WTC11 (cell line): ENCODE measurements around the gene KCNK3. TPM values are rescaled to one million over a fixed set of nuclear protein-coding genes. Genes with fewer than 3 reads are reported as not detected.

ENCODE experiments used
- ATAC-seq: fragments of 200-7000 bp; cut with Tn5 transposase; 2 replicates; pipeline ENCODE4 v1.10.0; 2021; ENCODE audit warnings: mild to moderate bottlenecking, moderate library complexity
- CTCF ChIA-PET: fragments of 300-600 bp; sonication (Branson Sonifier 250); formaldehyde crosslinking; loops from one replicate; lab custom pipeline; 2021; ENCODE audit warnings: antibody characterized with exemption; lab: Charles Lee
- POLR2A ChIA-PET: fragments of 350-600 bp; sonication (Branson Sonifier 250); formaldehyde crosslinking; loops from one replicate; lab custom pipeline; 2021; ENCODE audit warnings: antibody characterized with exemption; lab: Charles Lee
- DNase-seq: peaks from one replicate; pipeline ENCODE4 v3.0.0; 2021; ENCODE audit warnings: low spot score
- H3K27ac Mint-ChIP-seq: 2 replicates; pipeline ENCODE4 v1.8.0; 2021; ENCODE audit warnings: mixed read lengths
- H3K27me3 Mint-ChIP-seq: 2 replicates; pipeline ENCODE4 v1.8.0; 2021; ENCODE audit warnings: low read depth, mild to moderate bottlenecking, moderate library complexity, mixed read lengths
- H3K36me3 Mint-ChIP-seq: 2 replicates; pipeline ENCODE4 v1.8.0; 2021; ENCODE audit warnings: mixed read lengths
- H3K4me1 Mint-ChIP-seq: 2 replicates; pipeline ENCODE4 v1.8.0; 2022; ENCODE audit warnings: mixed read lengths
- H3K4me3 Mint-ChIP-seq: 2 replicates; pipeline ENCODE4 v1.8.0; 2021; ENCODE audit warnings: mild to moderate bottlenecking, moderate library complexity, mixed read lengths
- H3K9me3 Mint-ChIP-seq: 2 replicates; pipeline ENCODE4 v1.8.0; 2021; ENCODE audit warnings: mixed read lengths
- ATF2 ChIP-seq: sonication (generic); formaldehyde crosslinking; IDR thresholded peaks from 2 replicates; pipeline ENCODE4 v1.8.1; 2022; ENCODE audit warnings: low read depth, missing genetic modification reagents, borderline replicate concordance
- CREB1 ChIP-seq: sonication (generic); formaldehyde crosslinking; IDR thresholded peaks from 2 replicates; pipeline ENCODE4 v1.8.0; 2023; ENCODE audit warnings: mild to moderate bottlenecking, missing genetic modification reagents
- CREM ChIP-seq: sonication (generic); formaldehyde crosslinking; IDR thresholded peaks from 2 replicates; pipeline ENCODE4 v1.8.1; 2022; ENCODE audit warnings: mild to moderate bottlenecking, missing genetic modification reagents, moderate library complexity
- CTCF ChIP-seq: fragments of 200-600 bp; IDR thresholded peaks from 2 replicates; pipeline ENCODE4 v1.8.0; 2022; ENCODE audit warnings: antibody characterized with exemption
- E2F1 ChIP-seq: sonication (generic); formaldehyde crosslinking; IDR thresholded peaks from 2 replicates; pipeline ENCODE4 v1.8.0; 2022; ENCODE audit warnings: mild to moderate bottlenecking, missing genetic modification reagents
- ELF4 ChIP-seq: sonication (generic); formaldehyde crosslinking; IDR thresholded peaks from 2 replicates; pipeline ENCODE4 v1.8.1; 2022; ENCODE audit warnings: low read depth, mild to moderate bottlenecking, moderate library complexity, missing genetic modification reagents
- FOXP4 ChIP-seq: sonication (generic); formaldehyde crosslinking; IDR thresholded peaks from 2 replicates; pipeline ENCODE4 v1.8.0; 2022; ENCODE audit warnings: mild to moderate bottlenecking, missing genetic modification reagents
- GABPB1 ChIP-seq: sonication (generic); formaldehyde crosslinking; IDR thresholded peaks from 2 replicates; pipeline ENCODE4 v1.8.1; 2023; ENCODE audit warnings: mild to moderate bottlenecking, missing genetic modification reagents
- GRHL2 ChIP-seq: fragments of 250-450 bp; sonication (Bioruptor Pico); IDR thresholded peaks from 2 replicates; pipeline ENCODE4 v1.8.0; 2022; ENCODE audit warnings: mild to moderate bottlenecking, moderate library complexity; ENCODE audit not compliant: insufficient replicate concordance, severe bottlenecking
- HMGXB4 ChIP-seq: sonication (generic); formaldehyde crosslinking; IDR thresholded peaks from 2 replicates; pipeline ENCODE4 v1.8.1; 2023; ENCODE audit warnings: mild to moderate bottlenecking, moderate library complexity, missing genetic modification reagents
- NFATC4 ChIP-seq: fragments of 250-450 bp; sonication (Bioruptor Pico); IDR thresholded peaks from 2 replicates; pipeline ENCODE4 v1.9.0; 2021; ENCODE audit warnings: mild to moderate bottlenecking
- NFYB ChIP-seq: sonication (generic); formaldehyde crosslinking; conservative IDR thresholded peaks from 2 replicates; pipeline ENCODE4 v1.8.0; 2022; ENCODE audit warnings: low read depth, missing genetic modification reagents
- PRDM15 ChIP-seq: sonication (generic); formaldehyde crosslinking; IDR thresholded peaks from 2 replicates; pipeline ENCODE4 v1.8.0; 2022; ENCODE audit warnings: missing genetic modification reagents
- SMAD4 ChIP-seq: sonication (generic); formaldehyde crosslinking; IDR thresholded peaks from 2 replicates; pipeline ENCODE4 v1.8.0; 2022; ENCODE audit warnings: mild to moderate bottlenecking, missing genetic modification reagents
- ZBTB21 ChIP-seq: sonication (generic); formaldehyde crosslinking; IDR thresholded peaks from 2 replicates; pipeline ENCODE4 v1.8.1; 2023; ENCODE audit warnings: mild to moderate bottlenecking, missing genetic modification reagents, borderline replicate concordance
- ZNF121 ChIP-seq: sonication (generic); formaldehyde crosslinking; IDR thresholded peaks from 2 replicates; pipeline ENCODE4 v1.8.0; 2023; ENCODE audit warnings: missing genetic modification reagents
- ZNF138 ChIP-seq: sonication (generic); formaldehyde crosslinking; conservative IDR thresholded peaks from 2 replicates; pipeline ENCODE4 v1.8.1; 2022; ENCODE audit warnings: mild to moderate bottlenecking, moderate library complexity, missing genetic modification reagents
- ZNF232 ChIP-seq: sonication (generic); formaldehyde crosslinking; IDR thresholded peaks from 2 replicates; pipeline ENCODE4 v1.8.0; 2022; ENCODE audit warnings: mild to moderate bottlenecking, missing genetic modification reagents
- ZNF423 ChIP-seq: fragments of 250-450 bp; sonication (Bioruptor Pico); IDR thresholded peaks from 2 replicates; pipeline ENCODE4 v2.1.2; 2022; ENCODE audit warnings: mild to moderate bottlenecking, moderate library complexity
- ZNF425 ChIP-seq: fragments of 250-450 bp; sonication (Bioruptor Pico); conservative IDR thresholded peaks from 2 replicates; pipeline ENCODE4 v1.9.0; 2021; ENCODE audit warnings: mild to moderate bottlenecking
- ZNF671 ChIP-seq: fragments of 250-450 bp; sonication (Bioruptor Pico); IDR thresholded peaks from 2 replicates; pipeline ENCODE4 v1.8.0; 2021; ENCODE audit warnings: mild to moderate bottlenecking
- total RNA-seq: library from RNA; stranded (reverse); gene quantifications from 3 replicates; pipeline ENCODE4 v1.2.3, GENCODE V29; 2021

The KCNK3 gene
- total RNA-seq, 1 experiment from 2014 or later = 0.22 TPM

GRCh38 chr2:26733413-26733812 is 40.9 kb downstream of the KCNK3 start (continued):
- no peak for TF ChIP-seq ZNF425 (CRISPR knock-in tag)
- TF ChIP-seq ELF4 = no peak
- no peak for TF ChIP-seq NFYB (CRISPR knock-in tag)
- no peak for TF ChIP-seq GABPB1 (CRISPR knock-in tag)
- no peak for TF ChIP-seq GRHL2 (CRISPR knock-in tag)

GRCh38 chr2:26735097-26735496 is 42.6 kb downstream of the KCNK3 start:
- no peaks in the 10 kb centered on the region for H3K9me3 Mint-ChIP-seq
- no peaks in the 10 kb centered on the region for H3K27me3 Mint-ChIP-seq
- no peak for DNase-seq
- no peak for ATAC-seq
- H3K36me3 Mint-ChIP-seq = no peaks in the 10 kb centered on the region
- H3K4me1 Mint-ChIP-seq = no peaks in the 10 kb centered on the region
- H3K27ac Mint-ChIP-seq = no peak overlapping the region
- ChIA-PET CTCF (no interaction called here), POLR2A (no interaction called here)
- H3K4me3 Mint-ChIP-seq = no peak overlapping the region
- TF ChIP-seq CREB1 (CRISPR knock-in tag) (no peak), NFATC4 (no peak), PRDM15 (CRISPR knock-in tag) (no peak), ZNF671 (CRISPR knock-in tag) (no peak), ZNF232 (CRISPR knock-in tag) (no peak), ELF4 (no peak), CTCF (no peak), ZNF138 (CRISPR knock-in tag) (no peak), ZBTB21 (no peak), SMAD4 (CRISPR knock-in tag) (no peak), ZNF423 (no peak), CREM (CRISPR knock-in tag) (no peak), ZNF121 (no peak), HMGXB4 (CRISPR knock-in tag) (no peak), ATF2 (CRISPR knock-in tag) (no peak), E2F1 (CRISPR knock-in tag) (no peak), FOXP4 (no peak)
